K562 (cell line): ENCODE measurements around the gene PHB1.

Experiments
- POLR2A ChIP-seq: fragments of 450-650 bp; conservative IDR thresholded peaks from 2 replicates; pipeline ENCODE4 v1.6.1; 2016
- TBP ChIP-seq: optimal IDR thresholded peaks from 2 replicates; pipeline ENCODE3; 2011; ENCODE audit warnings: low read depth, low read length, improper control_type of control experiment
- TF ChIP-seq, protein P1 (sequence below): sonication (generic); formaldehyde crosslinking; IDR thresholded peaks from 2 replicates; pipeline ENCODE4 v1.8.1; 2023; ENCODE audit warnings: mild to moderate bottlenecking, missing genetic modification reagents

- TF ChIP-seq POLR2A (no peak), TBP (no peak)
- TF ChIP-seq, protein P1, sequence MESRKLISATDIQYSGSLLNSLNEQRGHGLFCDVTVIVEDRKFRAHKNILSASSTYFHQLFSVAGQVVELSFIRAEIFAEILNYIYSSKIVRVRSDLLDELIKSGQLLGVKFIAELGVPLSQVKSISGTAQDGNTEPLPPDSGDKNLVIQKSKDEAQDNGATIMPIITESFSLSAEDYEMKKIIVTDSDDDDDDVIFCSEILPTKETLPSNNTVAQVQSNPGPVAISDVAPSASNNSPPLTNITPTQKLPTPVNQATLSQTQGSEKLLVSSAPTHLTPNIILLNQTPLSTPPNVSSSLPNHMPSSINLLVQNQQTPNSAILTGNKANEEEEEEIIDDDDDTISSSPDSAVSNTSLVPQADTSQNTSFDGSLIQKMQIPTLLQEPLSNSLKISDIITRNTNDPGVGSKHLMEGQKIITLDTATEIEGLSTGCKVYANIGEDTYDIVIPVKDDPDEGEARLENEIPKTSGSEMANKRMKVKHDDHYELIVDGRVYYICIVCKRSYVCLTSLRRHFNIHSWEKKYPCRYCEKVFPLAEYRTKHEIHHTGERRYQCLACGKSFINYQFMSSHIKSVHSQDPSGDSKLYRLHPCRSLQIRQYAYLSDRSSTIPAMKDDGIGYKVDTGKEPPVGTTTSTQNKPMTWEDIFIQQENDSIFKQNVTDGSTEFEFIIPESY = no peak
Measured at GRCh38 chr17:49388692-49389513, 25.8 kb downstream of the PHB1 start.
